Osteoblast (primary cell): ENCODE measurements around the gene DIS3L2. TPM values are rescaled to one million over a fixed set of nuclear protein-coding genes. Genes with fewer than 3 reads are reported as not detected.

Experiments used
- DNase-seq: peaks from one replicate; pipeline ENCODE4 v3.0.0; 2011; ENCODE audit warnings: low spot score, mixed read lengths; ENCODE audit not compliant: insufficient read length; ENCODE audit errors: missing footprints
- H2AFZ ChIP-seq: 2 replicates; pipeline ENCODE4 v1.6.0; 2011; ENCODE audit warnings: mild to moderate bottlenecking, low read length
- H3K27ac ChIP-seq: 2 replicates; pipeline ENCODE4 v1.5.1; 2011; ENCODE audit warnings: mild to moderate bottlenecking, low read depth, low read length, moderate library complexity
- H3K27me3 ChIP-seq: 2 replicates; pipeline ENCODE4 v1.6.0; 2012; ENCODE audit warnings: mild to moderate bottlenecking, control low read depth, inconsistent platforms, low read length, moderate library complexity; ENCODE audit not compliant: insufficient read depth
- H3K36me3 ChIP-seq: 2 replicates; pipeline ENCODE4 v1.5.1; 2011; ENCODE audit warnings: mild to moderate bottlenecking, low read length, control low read depth, moderate library complexity; ENCODE audit not compliant: insufficient read depth
- H3K4me1 ChIP-seq: 2 replicates; pipeline ENCODE4 v1.5.1; 2011; ENCODE audit warnings: mild to moderate bottlenecking, low read length, control low read depth, moderate library complexity; ENCODE audit not compliant: insufficient read depth
- H3K4me2 ChIP-seq: 2 replicates; pipeline ENCODE4 v1.6.0; 2011; ENCODE audit warnings: mild to moderate bottlenecking, low read length; ENCODE audit not compliant: insufficient read depth
- H3K4me3 ChIP-seq: fragments of 200-600 bp; sonication (generic); 3 replicates; pipeline ENCODE4 v1.5.1; 2012; ENCODE audit warnings: mild to moderate bottlenecking, low read length, inconsistent platforms; ENCODE audit not compliant: insufficient read depth
- H3K79me2 ChIP-seq: 2 replicates; pipeline ENCODE4 v1.6.0; 2012; ENCODE audit warnings: mild to moderate bottlenecking, low read length, control low read depth, inconsistent platforms; ENCODE audit not compliant: insufficient read depth
- H3K9me3 ChIP-seq: 2 replicates; pipeline ENCODE4 v1.5.1; 2011; ENCODE audit warnings: low read depth, low read length, control low read depth
- H4K20me1 ChIP-seq: 2 replicates; pipeline ENCODE4 v1.6.0; 2012; ENCODE audit warnings: mild to moderate bottlenecking, low read length, control low read depth; ENCODE audit not compliant: insufficient read depth
- CTCF ChIP-seq: IDR thresholded peaks from 2 replicates; pipeline ENCODE4 v1.5.1; 2011; ENCODE audit warnings: mild to moderate bottlenecking, low read depth, low read length, moderate library complexity; ENCODE audit errors: extremely low read depth
- total RNA-seq: library from RNA; depleted of rRNA; stranded (reverse); fragments of >200 nt; gene quantifications from 2 replicates; pipeline ENCODE4 v1.2.3, GENCODE V29; 2012

The DIS3L2 gene
- total RNA-seq, 1 donor: 28.2 TPM

GRCh38 chr2:232058931-232059330 lies 97.4 kb downstream of the DIS3L2 start:
- Histone ChIP-seq H3K27ac (no peak overlapping the region), H2AFZ (no peak overlapping the region), H3K79me2 (peaks cover 25% of the 10 kb centered on the region), H3K4me2 (no peak overlapping the region), H3K4me3 (no peak overlapping the region), H3K4me1 (no peaks in the 10 kb centered on the region), H4K20me1 (peaks cover 29% of the 10 kb centered on the region), H3K9me3 (no peaks in the 10 kb centered on the region), H3K36me3 (no peaks in the 10 kb centered on the region), H3K27me3 (no peaks in the 10 kb centered on the region)
- TF ChIP-seq CTCF: no peak
- no peak for DNase-seq

- H3K79me2 ChIP-seq: peaks cover 28% of the 10 kb centered on the region
- H3K4me3 ChIP-seq: no peak overlapping the region
- no peak for TF ChIP-seq CTCF
- no peak overlapping the region for H2AFZ ChIP-seq
- peaks cover 32% of the 10 kb centered on the region for H4K20me1 ChIP-seq
- no peak overlapping the region for H3K27ac ChIP-seq
- no peaks in the 10 kb centered on the region for H3K36me3 ChIP-seq
- no peak for DNase-seq
- no peaks in the 10 kb centered on the region for H3K9me3 ChIP-seq
- no peaks in the 10 kb centered on the region for H3K4me1 ChIP-seq
- no peaks in the 10 kb centered on the region for H3K27me3 ChIP-seq
- H3K4me2 ChIP-seq: no peak overlapping the region
Observed at GRCh38 chr2:232061265-232061664, 99.8 kb downstream of the DIS3L2 start.

GRCh38 chr2:232073026-232073425 lies 111.5 kb downstream of the DIS3L2 start:
- Histone ChIP-seq H3K4me2 (no peak overlapping the region), H3K27ac (no peak overlapping the region), H3K36me3 (no peaks in the 10 kb centered on the region), H3K9me3 (no peaks in the 10 kb centered on the region), H3K27me3 (no peaks in the 10 kb centered on the region), H2AFZ (no peak overlapping the region), H3K4me1 (peaks cover 4% of the 10 kb centered on the region), H4K20me1 (peaks cover 27% of the 10 kb centered on the region), H3K4me3 (no peak overlapping the region), H3K79me2 (peaks cover 4% of the 10 kb centered on the region)
- no peak for TF ChIP-seq CTCF
- DNase-seq: no peak

DNA sequence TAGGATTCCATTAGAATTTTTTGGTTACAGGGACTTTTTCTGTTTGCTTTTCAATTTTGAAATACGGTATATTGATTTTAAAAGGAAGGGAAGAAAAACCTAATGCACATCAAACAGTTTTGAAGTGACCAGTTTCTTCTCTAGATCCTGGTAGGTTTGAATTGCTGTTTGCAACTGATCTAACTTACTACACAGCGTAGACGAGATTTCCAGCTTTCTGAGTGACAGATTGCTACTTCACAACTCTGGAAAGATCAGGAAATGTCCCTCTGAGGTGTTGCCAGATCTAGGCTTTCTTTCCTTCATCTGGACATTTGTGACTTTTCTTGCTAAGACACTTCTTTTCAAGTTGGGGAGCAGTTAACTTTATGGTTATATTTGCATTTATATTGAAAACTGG lies 112.2 kb downstream of the DIS3L2 start:
- no peak overlapping the region for H3K4me2 ChIP-seq
- no peak for TF ChIP-seq CTCF

More for the DNA sequence above, 112.2 kb downstream of the DIS3L2 start:
- H3K27ac ChIP-seq: no peak overlapping the region
- no peak overlapping the region for H3K4me3 ChIP-seq
- no peaks in the 10 kb centered on the region for H3K27me3 ChIP-seq
- H3K4me1 ChIP-seq: peaks cover 4% of the 10 kb centered on the region
- no peak for DNase-seq
- H4K20me1 ChIP-seq: peaks cover 27% of the 10 kb centered on the region
- peaks cover 4% of the 10 kb centered on the region for H3K79me2 ChIP-seq
- H3K36me3 ChIP-seq: no peaks in the 10 kb centered on the region
- H2AFZ ChIP-seq: no peak overlapping the region
- H3K9me3 ChIP-seq: no peaks in the 10 kb centered on the region
